Panc1 (cell line): ENCODE data around the gene CFAP157. TPM values are rescaled to one million over a fixed set of nuclear protein-coding genes. Genes with fewer than 3 reads are reported as not detected.

ENCODE experiments used
- ATAC-seq: fragments of 200-7000 bp; cut with Tn5 transposase; 2 replicates; pipeline ENCODE4 v1.9.1; 2020; ENCODE audit warnings: mild to moderate bottlenecking, moderate library complexity
- BruUV-seq: library from RNA; stranded (reverse); fragments of 400-500 nt; replicated peaks from 2 replicates; lab custom pipeline; 2021; lab: Mats Ljungman, UMichigan
- CTCF ChIA-PET: fragments of 300-600 bp; sonication (Branson Sonifier 250); formaldehyde crosslinking; loops from one replicate; lab custom pipeline; 2022; ENCODE audit warnings: antibody characterized with exemption; lab: Charles Lee
- POLR2A ChIA-PET: fragments of 300-600 bp; sonication (Branson Sonifier 250); formaldehyde crosslinking; loops from one replicate; lab custom pipeline; 2022; ENCODE audit warnings: antibody characterized with exemption; lab: Charles Lee
- DNase-seq: peaks from one replicate; pipeline ENCODE4 v3.0.0-alpha.2; 2010; ENCODE audit warnings: low read depth, low spot score
- H3K27ac ChIP-seq: 2 replicates; pipeline ENCODE4 v1.5.1; 2011; ENCODE audit warnings: mild to moderate bottlenecking, low read length, inconsistent platforms
- H3K27me3 ChIP-seq: fragments of 200-500 bp; sonication (Bioruptor generic); 2 replicates; pipeline ENCODE4 v1.6.0; 2014; ENCODE audit warnings: low read length, inconsistent platforms; ENCODE audit not compliant: control insufficient read depth, insufficient read depth
- H3K36me3 ChIP-seq: fragments of 200-500 bp; sonication (Bioruptor generic); 2 replicates; pipeline ENCODE4 v1.5.1; 2014; ENCODE audit warnings: inconsistent platforms, mild to moderate bottlenecking, low read length, moderate library complexity; ENCODE audit not compliant: control insufficient read depth, insufficient read depth
- H3K4me1 ChIP-seq: 2 replicates; pipeline ENCODE4 v1.5.1; 2011; ENCODE audit warnings: inconsistent platforms, mild to moderate bottlenecking, low read length, moderate library complexity; ENCODE audit not compliant: control insufficient read depth, insufficient read depth
- H3K4me3 ChIP-seq, 2 experiments: 2 replicates each; pipeline ENCODE4 v1.5.1; 2011 to 2012; ENCODE audit warnings: low read depth in 2 of 2, low read length in 2 of 2, mild to moderate bottlenecking in 2 of 2, inconsistent platforms in 1 of 2, moderate library complexity in 1 of 2
- H3K9me3 ChIP-seq: fragments of 200-500 bp; sonication (Bioruptor generic); 2 replicates; pipeline ENCODE4 v1.5.1; 2014; ENCODE audit warnings: low read depth, mild to moderate bottlenecking, inconsistent platforms, low read length, moderate library complexity; ENCODE audit not compliant: control insufficient read depth, insufficient read depth
- POLR2AphosphoS5 ChIP-seq: IDR thresholded peaks from 2 replicates; pipeline ENCODE4 v1.6.1; 2012; ENCODE audit warnings: mild to moderate bottlenecking, low read depth, low read length, moderate library complexity
- SIN3A ChIP-seq: IDR thresholded peaks from 2 replicates; pipeline ENCODE4 v1.6.1; 2012; ENCODE audit warnings: low read depth, mild to moderate bottlenecking, low read length, moderate library complexity, borderline replicate concordance; ENCODE audit not compliant: insufficient read depth
- TCF7L2 ChIP-seq: IDR thresholded peaks from 2 replicates; pipeline ENCODE4 v1.6.1; 2011; ENCODE audit warnings: mild to moderate bottlenecking, low read depth, low read length, inconsistent platforms
- in situ Hi-C: cut with HindIII; loops from 2 replicates; pipeline ENCODE4 v1.10.0; 2016; ENCODE audit warnings: low sequenced_read_pairs, low pct_unique_long_range_greater_than_20kb
- intact Hi-C: fragments of 100-400 bp; cut with micrococcal nuclease; formaldehyde crosslinking; loops from one replicate; pipeline ENCODE4 v1.10.0; 2022; ENCODE audit not compliant: unreplicated experiment
- total RNA-seq: library from RNA; stranded (reverse); gene quantifications from one replicate; pipeline ENCODE4 v1.2.1, GENCODE V29; 2021; ENCODE audit not compliant: unreplicated experiment
- TF ChIP-seq, protein P1 (sequence below), 2 experiments: IDR thresholded peaks; 2 replicates each; pipeline ENCODE4 v1.6.1; 2011 to 2012; ENCODE audit warnings: low read depth in 2 of 2, control low read depth in 1 of 2, low read length in 1 of 2, mild to moderate bottlenecking in 1 of 2, moderate library complexity in 1 of 2; ENCODE audit not compliant: insufficient read depth in 1 of 2
- TF ChIP-seq, protein P2 (sequence below): fragments of 450-650 bp; IDR thresholded peaks from 2 replicates; pipeline ENCODE4 v1.5.1; 2017; ENCODE audit warnings: mild to moderate bottlenecking

The CFAP157 gene
- total RNA-seq, 1 experiment from 2014 or later = not detected

- Histone ChIP-seq H3K4me1 (peaks cover 6% of the 10 kb centered on the region), H3K4me3 (no peak overlapping the region), H3K27ac (no peak overlapping the region), H3K27me3 (no peaks in the 10 kb centered on the region), H3K36me3 (peaks cover 3% of the 10 kb centered on the region; the same call in 1 of the 2 replicates), H3K9me3 (no peaks in the 10 kb centered on the region)
- CTCF ChIA-PET = no interaction called here
- ATAC-seq (no peak), DNase-seq (no peak)
- POLR2A ChIA-PET = no interaction called here
- intact Hi-C loops = no loop called here
- BruUV-seq = no TSS peak
- in situ Hi-C loops = no loop called here
- TF ChIP-seq POLR2AphosphoS5 = no peak
- TF ChIP-seq, protein P1, sequence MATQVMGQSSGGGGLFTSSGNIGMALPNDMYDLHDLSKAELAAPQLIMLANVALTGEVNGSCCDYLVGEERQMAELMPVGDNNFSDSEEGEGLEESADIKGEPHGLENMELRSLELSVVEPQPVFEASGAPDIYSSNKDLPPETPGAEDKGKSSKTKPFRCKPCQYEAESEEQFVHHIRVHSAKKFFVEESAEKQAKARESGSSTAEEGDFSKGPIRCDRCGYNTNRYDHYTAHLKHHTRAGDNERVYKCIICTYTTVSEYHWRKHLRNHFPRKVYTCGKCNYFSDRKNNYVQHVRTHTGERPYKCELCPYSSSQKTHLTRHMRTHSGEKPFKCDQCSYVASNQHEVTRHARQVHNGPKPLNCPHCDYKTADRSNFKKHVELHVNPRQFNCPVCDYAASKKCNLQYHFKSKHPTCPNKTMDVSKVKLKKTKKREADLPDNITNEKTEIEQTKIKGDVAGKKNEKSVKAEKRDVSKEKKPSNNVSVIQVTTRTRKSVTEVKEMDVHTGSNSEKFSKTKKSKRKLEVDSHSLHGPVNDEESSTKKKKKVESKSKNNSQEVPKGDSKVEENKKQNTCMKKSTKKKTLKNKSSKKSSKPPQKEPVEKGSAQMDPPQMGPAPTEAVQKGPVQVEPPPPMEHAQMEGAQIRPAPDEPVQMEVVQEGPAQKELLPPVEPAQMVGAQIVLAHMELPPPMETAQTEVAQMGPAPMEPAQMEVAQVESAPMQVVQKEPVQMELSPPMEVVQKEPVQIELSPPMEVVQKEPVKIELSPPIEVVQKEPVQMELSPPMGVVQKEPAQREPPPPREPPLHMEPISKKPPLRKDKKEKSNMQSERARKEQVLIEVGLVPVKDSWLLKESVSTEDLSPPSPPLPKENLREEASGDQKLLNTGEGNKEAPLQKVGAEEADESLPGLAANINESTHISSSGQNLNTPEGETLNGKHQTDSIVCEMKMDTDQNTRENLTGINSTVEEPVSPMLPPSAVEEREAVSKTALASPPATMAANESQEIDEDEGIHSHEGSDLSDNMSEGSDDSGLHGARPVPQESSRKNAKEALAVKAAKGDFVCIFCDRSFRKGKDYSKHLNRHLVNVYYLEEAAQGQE (IDR thresholded peaks at IDR 0.05; ENCODE audit: insufficient read depth in 1 of 2, low read depth in 2 of 2, low read length in 1 of 2) = no peak
- no peak for TF ChIP-seq SIN3A
Observed at GRCh38 chr9:127717766-127718165, 11.0 kb downstream of the CFAP157 start.

- H3K4me1 ChIP-seq = peaks cover 3% of the 10 kb centered on the region; the same call in 1 of the 2 replicates
- H3K9me3 ChIP-seq = no peaks in the 10 kb centered on the region
- H3K36me3 ChIP-seq = no peaks in the 10 kb centered on the region; the same call in 1 of the 2 replicates
- BruUV-seq = no TSS peak
- H3K27me3 ChIP-seq = no peaks in the 10 kb centered on the region
- no peak overlapping the region for H3K27ac ChIP-seq
- ATAC-seq (no peak), DNase-seq (no peak)
- in situ Hi-C loops (no loop called here), intact Hi-C loops (no loop called here)
- POLR2A ChIA-PET = interaction anchor here (0.6 kb wide), 1 partner anchor 327 kb away, joined by 5 read pairs; no protein-coding TSS in a partner anchor
- CTCF ChIA-PET = interaction anchor here (1.1 kb wide), 1 partner anchor 141 kb away, joined by 3 read pairs; no protein-coding TSS in a partner anchor
- TF ChIP-seq, protein P2, sequence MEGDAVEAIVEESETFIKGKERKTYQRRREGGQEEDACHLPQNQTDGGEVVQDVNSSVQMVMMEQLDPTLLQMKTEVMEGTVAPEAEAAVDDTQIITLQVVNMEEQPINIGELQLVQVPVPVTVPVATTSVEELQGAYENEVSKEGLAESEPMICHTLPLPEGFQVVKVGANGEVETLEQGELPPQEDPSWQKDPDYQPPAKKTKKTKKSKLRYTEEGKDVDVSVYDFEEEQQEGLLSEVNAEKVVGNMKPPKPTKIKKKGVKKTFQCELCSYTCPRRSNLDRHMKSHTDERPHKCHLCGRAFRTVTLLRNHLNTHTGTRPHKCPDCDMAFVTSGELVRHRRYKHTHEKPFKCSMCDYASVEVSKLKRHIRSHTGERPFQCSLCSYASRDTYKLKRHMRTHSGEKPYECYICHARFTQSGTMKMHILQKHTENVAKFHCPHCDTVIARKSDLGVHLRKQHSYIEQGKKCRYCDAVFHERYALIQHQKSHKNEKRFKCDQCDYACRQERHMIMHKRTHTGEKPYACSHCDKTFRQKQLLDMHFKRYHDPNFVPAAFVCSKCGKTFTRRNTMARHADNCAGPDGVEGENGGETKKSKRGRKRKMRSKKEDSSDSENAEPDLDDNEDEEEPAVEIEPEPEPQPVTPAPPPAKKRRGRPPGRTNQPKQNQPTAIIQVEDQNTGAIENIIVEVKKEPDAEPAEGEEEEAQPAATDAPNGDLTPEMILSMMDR = no peak
- TF ChIP-seq SIN3A (no peak), TCF7L2 (no peak), POLR2AphosphoS5 (no peak)
- TF ChIP-seq, protein P1 (IDR thresholded peaks at IDR 0.05; ENCODE audit: insufficient read depth in 1 of 2, low read depth in 2 of 2, low read length in 1 of 2) = no peak
- no peak overlapping the region for H3K4me3 ChIP-seq
Observed at GRCh38 chr9:127720031-127720864, 13.5 kb downstream of the CFAP157 start.
